Naive B cell (primary cell): ENCODE measurements around the gene SORBS2. TPM values are rescaled to one million over a fixed set of nuclear protein-coding genes. Genes with fewer than 3 reads are reported as not detected.

Experiments used
- ATAC-seq, 2 donors: fragments of 150-1000 bp; cut with Tn5 transposase; 2 replicates each; pipeline ENCODE4 v1.10.0; 2021; ENCODE audit warnings: low read depth in 2 of 2, mild to moderate bottlenecking in 2 of 2, moderate library complexity in 2 of 2
- DNase-seq: peaks from one replicate; pipeline ENCODE4 v3.0.0; 2022
- H3K27ac Mint-ChIP-seq, 6 donors: one replicate each; pipeline ENCODE4 v1.8.0; 2020 to 2022; ENCODE audit warnings: mild to moderate bottlenecking in 6 of 6, mixed read lengths in 6 of 6, moderate library complexity in 5 of 6, inconsistent platforms in 2 of 6
- H3K27me3 Mint-ChIP-seq, 3 donors: one replicate each; pipeline ENCODE4 v1.8.0; 2021 to 2022; ENCODE audit warnings: mixed read lengths in 3 of 3, mild to moderate bottlenecking in 1 of 3
- H3K36me3 Mint-ChIP-seq, 2 donors: one replicate each; pipeline ENCODE4 v1.8.0; 2020 to 2022; ENCODE audit warnings: mixed read lengths in 2 of 2, inconsistent platforms in 1 of 2, mild to moderate bottlenecking in 1 of 2
- H3K4me1 Mint-ChIP-seq, 3 donors: one replicate each; pipeline ENCODE4 v1.8.0; 2020 to 2022; ENCODE audit warnings: mixed read lengths in 3 of 3, inconsistent platforms in 1 of 3, mild to moderate bottlenecking in 1 of 3, moderate library complexity in 1 of 3
- H3K4me3 Mint-ChIP-seq, 8 donors: one replicate each; pipeline ENCODE4 v1.8.0; 2020 to 2022; ENCODE audit warnings: mild to moderate bottlenecking in 8 of 8, mixed read lengths in 8 of 8, moderate library complexity in 8 of 8, inconsistent platforms in 2 of 8
- H3K9me3 Mint-ChIP-seq, 7 donors: one replicate each; pipeline ENCODE4 v1.8.0; 2020 to 2022; ENCODE audit warnings: mixed read lengths in 7 of 7, mild to moderate bottlenecking in 5 of 7, inconsistent platforms in 2 of 7, moderate library complexity in 1 of 7
- polyA plus RNA-seq, 6 donors: library from polyadenylated mRNA; unstranded; fragments of 300-500 nt; fragmentation: Illumina TruSeq; gene quantifications; one replicate each; pipeline ENCODE4 v1.2.3, GENCODE V29; 2021; ENCODE audit warnings: low read depth in 6 of 6

The SORBS2 gene
- polyA plus RNA-seq, 6 donors from 2014 or later: not detected

GRCh38 chr4:185730849-185731608 lies 81.0 kb downstream of the SORBS2 start:
- H3K4me3 Mint-ChIP-seq: no peak overlapping the region
- peaks cover 0 to 4% (median 0%) of the 10 kb centered on the region in 7 donors for H3K9me3 Mint-ChIP-seq
- ATAC-seq (no peak), DNase-seq (no peak)
- peak overlapping the region in 1 of 6 donors; percentile 61 for H3K27ac Mint-ChIP-seq
- H3K4me1 Mint-ChIP-seq: no peaks in the 10 kb centered on the region
- peaks cover 33 to 53% (median 38%) of the 10 kb centered on the region in 3 donors for H3K27me3 Mint-ChIP-seq
- no peaks in the 10 kb centered on the region for H3K36me3 Mint-ChIP-seq

- DNase-seq: no peak
These were observed 81.6 kb downstream of the SORBS2 start for GRCh38 chr4:185730387-185730786.

GRCh38 chr4:185729391-185729804 lies 82.6 kb downstream of the SORBS2 start:
- Mint-ChIP-seq H3K4me3 (no peak overlapping the region), H3K4me1 (no peaks in the 10 kb centered on the region), H3K36me3 (no peaks in the 10 kb centered on the region), H3K27ac (peak overlapping the region in 1 of 6 donors; percentile 17), H3K27me3 (peaks cover 26 to 47% (median 39%) of the 10 kb centered on the region in 3 donors), H3K9me3 (peaks cover 0 to 4% (median 0%) of the 10 kb centered on the region in 7 donors)
- DNase-seq: no peak
- ATAC-seq: no peak

More at GRCh38 chr4:185730387-185730786, 81.6 kb downstream of the SORBS2 start:
- no peak for ATAC-seq
- Mint-ChIP-seq H3K9me3 (peaks cover 0 to 4% (median 0%) of the 10 kb centered on the region in 7 donors), H3K27ac (no peak overlapping the region), H3K27me3 (peaks cover 30 to 49% (median 45%) of the 10 kb centered on the region in 3 donors), H3K36me3 (no peaks in the 10 kb centered on the region), H3K4me3 (no peak overlapping the region), H3K4me1 (no peaks in the 10 kb centered on the region)

GRCh38 chr4:185728893-185729292 lies 83.1 kb downstream of the SORBS2 start:
- ATAC-seq: no peak
- Mint-ChIP-seq H3K4me3 (no peak overlapping the region), H3K27me3 (peaks cover 29 to 45% (median 38%) of the 10 kb centered on the region in 3 donors), H3K4me1 (no peaks in the 10 kb centered on the region), H3K9me3 (peaks cover 0 to 4% (median 0%) of the 10 kb centered on the region in 7 donors), H3K27ac (no peak overlapping the region), H3K36me3 (no peaks in the 10 kb centered on the region)
- DNase-seq: no peak

GRCh38 chr4:185726931-185727330 lies 85.1 kb downstream of the SORBS2 start:
- Mint-ChIP-seq H3K36me3 (no peaks in the 10 kb centered on the region), H3K4me1 (no peaks in the 10 kb centered on the region), H3K4me3 (no peak overlapping the region), H3K27ac (no peak overlapping the region), H3K27me3 (peaks cover 16 to 38% (median 26%) of the 10 kb centered on the region in 3 donors), H3K9me3 (no peaks in the 10 kb centered on the region)
- ATAC-seq (no peak), DNase-seq (no peak)

- Mint-ChIP-seq H3K27ac (no peak overlapping the region), H3K27me3 (peaks cover 14 to 28% (median 15%) of the 10 kb centered on the region in 3 donors), H3K4me1 (no peaks in the 10 kb centered on the region), H3K9me3 (peaks cover 0 to 4% (median 0%) of the 10 kb centered on the region in 7 donors), H3K4me3 (no peak overlapping the region), H3K36me3 (no peaks in the 10 kb centered on the region)
- no peak for DNase-seq
- ATAC-seq: no peak
These were observed 88.2 kb downstream of the SORBS2 start for GRCh38 chr4:185723631-185724260.

- DNase-seq: no peak
- peaks cover 0 to 4% (median 0%) of the 10 kb centered on the region in 7 donors for H3K9me3 Mint-ChIP-seq
- H3K4me1 Mint-ChIP-seq: no peaks in the 10 kb centered on the region
- no peak for ATAC-seq
- H3K27ac Mint-ChIP-seq: no peak overlapping the region
- no peaks in the 10 kb centered on the region for H3K36me3 Mint-ChIP-seq
- H3K4me3 Mint-ChIP-seq: no peak overlapping the region
- H3K27me3 Mint-ChIP-seq: peaks cover 8 to 19% (median 8%) of the 10 kb centered on the region in 3 donors
These were observed 90.0 kb downstream of the SORBS2 start for GRCh38 chr4:185722029-185722316.

GRCh38 chr4:185721190-185722028 lies 90.6 kb downstream of the SORBS2 start:
- no peak overlapping the region for H3K27ac Mint-ChIP-seq
- ATAC-seq: no peak
- no peaks in the 10 kb centered on the region for H3K36me3 Mint-ChIP-seq
- H3K27me3 Mint-ChIP-seq: peaks cover 8 to 17% (median 8%) of the 10 kb centered on the region in 3 donors
- no peaks in the 10 kb centered on the region for H3K4me1 Mint-ChIP-seq
- peaks cover 0 to 4% (median 0%) of the 10 kb centered on the region in 7 donors for H3K9me3 Mint-ChIP-seq
- DNase-seq: no peak
- H3K4me3 Mint-ChIP-seq: no peak overlapping the region

- Mint-ChIP-seq H3K9me3 (peaks cover 0 to 4% (median 0%) of the 10 kb centered on the region in 7 donors), H3K27ac (no peak overlapping the region), H3K36me3 (no peaks in the 10 kb centered on the region), H3K27me3 (peaks cover 2 to 11% (median 5%) of the 10 kb centered on the region in 3 donors), H3K4me1 (no peaks in the 10 kb centered on the region), H3K4me3 (no peak overlapping the region)
- no peak for ATAC-seq
- DNase-seq: no peak
These were observed 92.5 kb downstream of the SORBS2 start for GRCh38 chr4:185719500-185719858.

- no peaks in the 10 kb centered on the region for H3K36me3 Mint-ChIP-seq
- no peak for ATAC-seq
- H3K27ac Mint-ChIP-seq: no peak overlapping the region
- H3K4me1 Mint-ChIP-seq: no peaks in the 10 kb centered on the region
- peaks cover 0 to 4% (median 0%) of the 10 kb centered on the region in 7 donors for H3K9me3 Mint-ChIP-seq
- H3K27me3 Mint-ChIP-seq: peaks cover 0 to 16% (median 8%) of the 10 kb centered on the region in 3 donors
- H3K4me3 Mint-ChIP-seq: no peak overlapping the region
- DNase-seq: no peak
These were observed 93.2 kb downstream of the SORBS2 start for GRCh38 chr4:185718578-185719499.

- ATAC-seq (no peak), DNase-seq (no peak)
- H3K27me3 Mint-ChIP-seq: peaks cover 6 to 20% (median 15%) of the 10 kb centered on the region in 3 donors
- H3K4me3 Mint-ChIP-seq: no peak overlapping the region
- no peaks in the 10 kb centered on the region for H3K4me1 Mint-ChIP-seq
- peaks cover 0 to 7% of the 10 kb centered on the region in 2 donors for H3K36me3 Mint-ChIP-seq
- H3K27ac Mint-ChIP-seq: no peak overlapping the region
- H3K9me3 Mint-ChIP-seq: peaks cover 0 to 4% (median 0%) of the 10 kb centered on the region in 7 donors
These were observed 94.6 kb downstream of the SORBS2 start for GRCh38 chr4:185717377-185717741.

GRCh38 chr4:185716577-185717376 lies 95.2 kb downstream of the SORBS2 start:
- peaks cover 0 to 7% of the 10 kb centered on the region in 2 donors for H3K36me3 Mint-ChIP-seq
- DNase-seq (no peak), ATAC-seq (no peak)
- no peak overlapping the region for H3K27ac Mint-ChIP-seq
- H3K9me3 Mint-ChIP-seq: peaks cover 0 to 4% (median 0%) of the 10 kb centered on the region in 7 donors
- no peak overlapping the region for H3K4me3 Mint-ChIP-seq
- peaks cover 6 to 24% (median 15%) of the 10 kb centered on the region in 3 donors for H3K27me3 Mint-ChIP-seq
- no peaks in the 10 kb centered on the region for H3K4me1 Mint-ChIP-seq
